Measurements from ENCODE around the gene RNF7.
"Not testable (repeated sequence)": the region's sequence is repeated elsewhere in the genome, so short reads cannot be mapped to it uniquely, and the experiment has no call there.

Gene RNF7

GRCh38 chr3:141783632-141784031 lies 45.5 kb downstream of the RNF7 start:
- no peak for DNase-seq

GRCh38 chr3:141784096-141784495 lies 46.0 kb downstream of the RNF7 start:
- DNase-seq: no peak

- DNase-seq: no peak
Measured at GRCh38 chr3:141784531-141784930, 46.4 kb downstream of the RNF7 start.

GRCh38 chr3:141788149-141788548 lies 50.1 kb downstream of the RNF7 start:
- peak; percentile 15 to 26 (median 24) for DNase-seq

- not testable (repeated sequence) for DNase-seq
Measured at GRCh38 chr3:141788750-141789149, 50.7 kb downstream of the RNF7 start.

GRCh38 chr3:141789281-141789680 lies 51.2 kb downstream of the RNF7 start:
- peak in 1 of 3 donors; percentile 19 for DNase-seq

GRCh38 chr3:141790171-141790570 lies 52.1 kb downstream of the RNF7 start:
- no peak for DNase-seq

GRCh38 chr3:141792495-141792894 lies 54.4 kb downstream of the RNF7 start:
- DNase-seq: no peak

GRCh38 chr3:141793476-141794260 lies 55.6 kb downstream of the RNF7 start:
- DNase-seq: no peak

- DNase-seq: peak; percentile 8 to 21 (median 14)
Measured at GRCh38 chr3:141795276-141795675, 57.2 kb downstream of the RNF7 start.

GRCh38 chr3:141795741-141796080 lies 57.6 kb downstream of the RNF7 start:
- no peak for DNase-seq

GRCh38 chr3:141796081-141796888 lies 58.2 kb downstream of the RNF7 start:
- peak; percentile 63 to 77 (median 69) for DNase-seq
